ENCODE data around the gene MCF2. TPM values are rescaled to one million over a fixed set of nuclear protein-coding genes. Genes with fewer than 3 reads are reported as not detected.

Gene MCF2
- total and polyA plus RNA-seq, 2 of the 13 experiments (the other 11 are each of a cell fraction or from before 2014, with no cell fraction given), result 0.07 TPM; not detected in 1

DNA sequence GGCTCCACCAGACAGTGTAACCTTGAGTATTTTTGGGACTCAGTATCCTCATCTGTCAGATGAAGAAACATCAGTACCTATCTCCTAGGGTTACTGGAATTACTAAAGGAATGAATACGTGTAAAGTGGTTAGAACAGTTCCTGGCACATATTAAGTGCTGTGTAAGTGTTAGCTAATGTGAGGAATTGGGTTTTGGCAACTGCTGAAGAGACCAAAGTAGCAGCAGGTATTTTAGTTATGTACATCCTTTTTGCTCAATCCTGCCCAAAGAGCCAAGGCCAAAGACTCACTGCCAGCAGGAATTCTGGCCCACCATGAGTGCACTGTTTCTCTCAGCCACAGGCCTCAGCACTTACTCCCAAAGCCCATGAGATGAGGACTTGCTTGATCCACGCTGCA is 16.7 kb upstream of the MCF2 start:
- Histone ChIP-seq H4K20me1 (ENCODE audit: insufficient read depth, low read length) (no peaks in the 10 kb centered on the region), H3K4me2 (ENCODE audit: low read depth, low read length) (no peak overlapping the region), H3K4me1 (ENCODE audit: insufficient read depth, low read length) (no peaks in the 10 kb centered on the region), H3K27me3 (ENCODE audit: control insufficient read depth in 1 of 2, insufficient read depth in 2 of 2, low read length in 2 of 2) (no peaks in the 10 kb centered on the region), H3K9me3 (ENCODE audit: low read length) (no peaks in the 10 kb centered on the region), H3K4me3 (replicated peaks in 1 of 3; ENCODE audit: insufficient read depth in 1 of 3, low read depth in 2 of 3, low read length in 3 of 3) (no peak overlapping the region), H3K27ac (ENCODE audit: extremely low read length, insufficient read depth, low read length) (no peak overlapping the region), H3K79me2 (ENCODE audit: insufficient read depth, low read length) (no peaks in the 10 kb centered on the region), H2AFZ (ENCODE audit: low read length) (no peak overlapping the region), H3K36me3 (replicated peaks in 1 of 2; ENCODE audit: control insufficient read depth in 1 of 2, insufficient read depth in 2 of 2, low read length in 2 of 2) (no peaks in the 10 kb centered on the region), H3K9ac (ENCODE audit: insufficient read depth, low read depth, low read length) (no peak overlapping the region)
- intact Hi-C loops (cut with micrococcal nuclease; ENCODE audit: unreplicated experiment) (no loop called here), in situ Hi-C loops (cut with HindIII; ENCODE audit: extremely low pct_ligation_motif_present, low pct_unique_long_range_greater_than_20kb) (no loop called here)
- TF ChIP-seq AFF4 (CRISPR knock-in tag; IDR thresholded peaks at IDR 0.05) (no peak), ARID5B (CRISPR knock-in tag; IDR thresholded peaks at IDR 0.05) (no peak), ZNF772 (CRISPR knock-in tag; IDR thresholded peaks at IDR 0.05) (no peak), PHF21A (CRISPR knock-in tag; IDR thresholded peaks at IDR 0.05) (no peak), SIN3A (IDR thresholded peaks at IDR 0.05; ENCODE audit: borderline replicate concordance, low read depth, low read length) (no peak)
- WGBS (ENCODE audit: low lambda C conversion rate), result 100% methylated on average over 2 of the region's 2 CpGs
- ATAC-seq (no peak), FAIRE-seq (no peak), DNase-seq (ENCODE audit: low spot score) (no peak)
- CTCF ChIA-PET (ENCODE audit: low intra/inter-chr PET ratio, low total read pairs), result no interaction called here
- BruUV-seq (replicated peaks), result no TSS peak
- POLR2A ChIA-PET, result no interaction called here

Data from HepG2 (cell line).